Lower lobe of right lung (tissue), 2 donors: Measurements from ENCODE around the gene GP1BB. TPM values are rescaled to one million over a fixed set of nuclear protein-coding genes. Genes with fewer than 3 reads are reported as not detected.

Source experiments
- ATAC-seq, 2 donors: fragments of 200-7000 bp; cut with Tn5 transposase; one replicate each; pipeline ENCODE4 v1.9.1; 2020 to 2022; ENCODE audit warnings: mild to moderate bottlenecking in 2 of 2, moderate library complexity in 2 of 2
- DNase-seq: peaks from one replicate; pipeline ENCODE4 v3.0.0-alpha.2; 2020
- H3K27ac ChIP-seq: fragments of 200-600 bp; one replicate; pipeline ENCODE4 v1.8.0; 2022
- H3K27me3 ChIP-seq: fragments of 200-600 bp; one replicate; pipeline ENCODE4 v1.8.0; 2022; ENCODE audit warnings: low read depth
- H3K36me3 ChIP-seq: fragments of 200-600 bp; one replicate; pipeline ENCODE4 v1.8.0; 2022; ENCODE audit warnings: mild to moderate bottlenecking
- H3K4me1 ChIP-seq: fragments of 200-600 bp; one replicate; pipeline ENCODE4 v1.8.0; 2022
- H3K4me3 ChIP-seq: fragments of 200-600 bp; one replicate; pipeline ENCODE4 v1.8.0; 2022; ENCODE audit warnings: mild to moderate bottlenecking
- H3K9me3 ChIP-seq: fragments of 200-600 bp; one replicate; pipeline ENCODE4 v1.8.0; 2022
- CTCF ChIP-seq: fragments of 200-600 bp; IDR thresholded peaks from one replicate; pipeline ENCODE4 v1.8.0; 2022; ENCODE audit warnings: antibody characterized with exemption, mild to moderate bottlenecking
- intact Hi-C: fragments of 100-400 bp; cut with DNase I; formaldehyde crosslinking; loops from one replicate; pipeline ENCODE4 v1.11.0; 2022
- total RNA-seq: library from RNA; stranded (reverse); fragmentation: NEBNext Ultra II Directional; extraction: Animal tissue kit (Norgen Biotek cat#: 25700); gene quantifications from one replicate; pipeline ENCODE4 v1.2.1, GENCODE V29; 2021
- donor health status: DM: no; HTN: yes; CAD: no; lungs with severe emphysema.

The GP1BB gene
- total RNA-seq, 1 donor from 2014 or later: 2.8 TPM

GRCh38 chr22:19706661-19707151 lies 16.6 kb upstream of the GP1BB start:
- ATAC-seq (no peak), DNase-seq (no peak)
- Histone ChIP-seq H3K9me3 (no peaks in the 10 kb centered on the region), H3K27ac (no peak overlapping the region), H3K4me1 (no peaks in the 10 kb centered on the region), H3K4me3 (no peak overlapping the region), H3K27me3 (no peaks in the 10 kb centered on the region), H3K36me3 (no peaks in the 10 kb centered on the region)
- no peak for TF ChIP-seq CTCF
- intact Hi-C loops: no loop called here

GRCh38 chr22:19707347-19708290 lies 15.7 kb upstream of the GP1BB start:
- no peak overlapping the region for H3K27ac ChIP-seq
- no peaks in the 10 kb centered on the region for H3K9me3 ChIP-seq
- DNase-seq (peak; percentile 37), ATAC-seq (peak; percentile 18 to 45)
- no peak for TF ChIP-seq CTCF
- no peak overlapping the region for H3K4me3 ChIP-seq
- no peaks in the 10 kb centered on the region for H3K36me3 ChIP-seq
- no peaks in the 10 kb centered on the region for H3K4me1 ChIP-seq
- no peaks in the 10 kb centered on the region for H3K27me3 ChIP-seq
- intact Hi-C loops: no loop called here

GRCh38 chr22:19708321-19709011 lies 14.9 kb upstream of the GP1BB start:
- no peaks in the 10 kb centered on the region for H3K9me3 ChIP-seq
- no peak for TF ChIP-seq CTCF
- peak; percentile 68 for DNase-seq
- H3K4me3 ChIP-seq: no peak overlapping the region
- H3K36me3 ChIP-seq: no peaks in the 10 kb centered on the region
- no peak overlapping the region for H3K27ac ChIP-seq
- peak; percentile 79 to 81 for ATAC-seq
- H3K27me3 ChIP-seq: peaks cover 6% of the 10 kb centered on the region
- intact Hi-C loops: no loop called here
- H3K4me1 ChIP-seq: no peaks in the 10 kb centered on the region

GRCh38 chr22:19709063-19709769 lies 14.1 kb upstream of the GP1BB start:
- no peak for TF ChIP-seq CTCF
- DNase-seq: peak; percentile 18
- no peak overlapping the region for H3K4me3 ChIP-seq
- intact Hi-C loops: no loop called here
- H3K36me3 ChIP-seq: no peaks in the 10 kb centered on the region
- H3K4me1 ChIP-seq: no peaks in the 10 kb centered on the region
- ATAC-seq: no peak
- no peak overlapping the region for H3K27ac ChIP-seq
- no peaks in the 10 kb centered on the region for H3K9me3 ChIP-seq
- H3K27me3 ChIP-seq: peaks cover 12% of the 10 kb centered on the region
